ENCODE results near the gene RAB6B.

RAB6B gene

GRCh38 chr3:133940536-133940935 is 44.9 kb upstream of the RAB6B start:
- Histone ChIP-seq H3K4me1 (ENCODE audit: control insufficient read depth, insufficient read depth, low read length) (peaks cover 18% of the 10 kb centered on the region), H3K36me3 (ENCODE audit: control insufficient read depth in 2 of 2, insufficient read depth in 1 of 2, low read length in 2 of 2) (no peaks in the 10 kb centered on the region), H3K4me3 (ENCODE audit: low read depth, low read length) (no peak overlapping the region), H3K9me3 (ENCODE audit: control insufficient read depth, insufficient read depth, low read depth, low read length) (no peaks in the 10 kb centered on the region), H3K27ac (ENCODE audit: extremely low read depth, low read depth, low read length) (no peak overlapping the region)
- TF ChIP-seq ZSCAN5A (tag by site-specific recombination; IDR thresholded peaks at IDR 0.05): no peak
- TF ChIP-seq ZBTB49 (tag by site-specific recombination; IDR thresholded peaks at IDR 0.05; ENCODE audit: low read depth): no peak
- TF ChIP-seq KLF1 (tag by site-specific recombination; IDR thresholded peaks at IDR 0.05): no peak
- TF ChIP-seq ZNF292 (tag by site-specific recombination; IDR thresholded peaks at IDR 0.05; ENCODE audit: borderline replicate concordance, low read depth): no peak
- no peak for TF ChIP-seq ZNF610 (tag by site-specific recombination; IDR thresholded peaks at IDR 0.05; ENCODE audit: borderline replicate concordance)
- TF ChIP-seq ZNF518A (tag by site-specific recombination; conservative IDR thresholded peaks at IDR 0.05; ENCODE audit: low read depth): no peak
- TF ChIP-seq KLF9 (tag by site-specific recombination; IDR thresholded peaks at IDR 0.05; ENCODE audit: low read depth): no peak
- no peak for TF ChIP-seq YY1 (tag by site-specific recombination; IDR thresholded peaks at IDR 0.05)
- CTCF ChIA-PET: interaction anchor here (0.6 kb wide), 1 partner anchor 267 kb away, joined by 3 read pairs; no protein-coding TSS in a partner anchor
- POLR2A ChIA-PET: no interaction called here

GRCh38 chr3:133939463-133939835 is 43.8 kb upstream of the RAB6B start:
- ChIA-PET POLR2A (no interaction called here), CTCF (interaction anchor here (1.2 to 1.3 kb wide), 2 partner anchors 272 to 273 kb away, joined by 3 to 8 read pairs; no protein-coding TSS in a partner anchor)
- Histone ChIP-seq H3K4me1 (ENCODE audit: control insufficient read depth, insufficient read depth, low read length) (peaks cover 13% of the 10 kb centered on the region), H3K27ac (ENCODE audit: extremely low read depth, low read depth, low read length) (no peak overlapping the region), H3K36me3 (ENCODE audit: control insufficient read depth in 2 of 2, insufficient read depth in 1 of 2, low read length in 2 of 2) (no peaks in the 10 kb centered on the region), H3K9me3 (ENCODE audit: control insufficient read depth, insufficient read depth, low read depth, low read length) (no peaks in the 10 kb centered on the region), H3K4me3 (ENCODE audit: low read depth, low read length) (no peak overlapping the region)
- no peak for TF ChIP-seq ZNF311 (tag by site-specific recombination; IDR thresholded peaks at IDR 0.05; ENCODE audit: borderline replicate concordance)
- no peak for TF ChIP-seq ZNF155 (tag by site-specific recombination; IDR thresholded peaks at IDR 0.05)
- no peak for TF ChIP-seq ZNF280C (tag by site-specific recombination; IDR thresholded peaks at IDR 0.05)
- no peak for TF ChIP-seq ZSCAN18 (tag by site-specific recombination; IDR thresholded peaks at IDR 0.05)
- TF ChIP-seq SP7 (tag by site-specific recombination; IDR thresholded peaks at IDR 0.05): no peak
- no peak for TF ChIP-seq ZNF211 (tag by site-specific recombination; IDR thresholded peaks at IDR 0.05; ENCODE audit: low read depth)
- no peak for TF ChIP-seq ZNF350 (tag by site-specific recombination; IDR thresholded peaks at IDR 0.05)
- no peak for TF ChIP-seq ZNF48 (tag by site-specific recombination; IDR thresholded peaks at IDR 0.05)
- no peak for TF ChIP-seq ZNF560 (tag by site-specific recombination; IDR thresholded peaks at IDR 0.05; ENCODE audit: borderline replicate concordance)
- no peak for TF ChIP-seq OVOL3 (tag by site-specific recombination; IDR thresholded peaks at IDR 0.05)
- no peak for TF ChIP-seq ZNF202 (tag by site-specific recombination; IDR thresholded peaks at IDR 0.05; ENCODE audit: borderline replicate concordance)
- no peak for TF ChIP-seq BCL11B (tag by site-specific recombination; IDR thresholded peaks at IDR 0.05; ENCODE audit: low read depth)
- TF ChIP-seq TRIM28 (IDR thresholded peaks at IDR 0.05; ENCODE audit: borderline replicate concordance, low read length): no peak
- TF ChIP-seq FEZF1 (tag by site-specific recombination; IDR thresholded peaks at IDR 0.05): no peak

All from HEK293 (cell line).